HepG2 (cell line): ENCODE results near the gene USB1.

ENCODE experiments used
- ATF7-NPFF ChIP-seq: sonication (generic); formaldehyde crosslinking; IDR thresholded peaks from 2 replicates; pipeline ENCODE4 v1.8.1; 2023; ENCODE audit warnings: mild to moderate bottlenecking, low read depth, missing genetic modification reagents, moderate library complexity
- FOXK1 ChIP-seq: sonication (generic); formaldehyde crosslinking; IDR thresholded peaks from 2 replicates; pipeline ENCODE4 v1.4.0; 2020; ENCODE audit warnings: low read depth, missing genetic modification reagents, borderline replicate concordance
- GTF2F1 ChIP-seq: fragments of 150-350 bp; IDR thresholded peaks from 2 replicates; pipeline ENCODE4 v1.6.1; 2014; ENCODE audit warnings: low read length
- HOXA7 ChIP-seq: sonication (generic); formaldehyde crosslinking; IDR thresholded peaks from 2 replicates; pipeline ENCODE4 v1.8.1; 2022; ENCODE audit warnings: mild to moderate bottlenecking, missing genetic modification reagents, moderate library complexity
- NR3C1 ChIP-seq: sonication (generic); formaldehyde crosslinking; IDR thresholded peaks from 2 replicates; pipeline ENCODE4 v1.4.0; 2020; ENCODE audit warnings: missing genetic modification reagents
- NRL ChIP-seq: sonication (generic); formaldehyde crosslinking; IDR thresholded peaks from 2 replicates; pipeline ENCODE4 v1.5.0; 2020; ENCODE audit warnings: missing genetic modification reagents, mild to moderate bottlenecking, moderate library complexity, borderline replicate concordance
- PCBP1 ChIP-seq: fragments of 200-400 bp; formaldehyde crosslinking; IDR thresholded peaks from 2 replicates; pipeline ENCODE4 v1.6.1; 2017; ENCODE audit warnings: mild to moderate bottlenecking, low read depth, low read length, borderline replicate concordance
- PCBP2 ChIP-seq: fragments of 200-400 bp; formaldehyde crosslinking; optimal IDR thresholded peaks from 2 replicates; pipeline ENCODE3; 2018; ENCODE audit warnings: low read length, low read depth; ENCODE audit not compliant: poor library complexity, severe bottlenecking
- POLR2A ChIP-seq, 2 experiments: IDR thresholded peaks; 2 replicates each; pipeline ENCODE4 v1.6.1; 2011; ENCODE audit warnings: low read depth in 2 of 2, low read length in 2 of 2, mild to moderate bottlenecking in 1 of 2, moderate library complexity in 1 of 2; ENCODE audit not compliant: insufficient read depth in 1 of 2
- ZNF441 ChIP-seq: sonication (generic); formaldehyde crosslinking; IDR thresholded peaks from 2 replicates; pipeline ENCODE4 v1.7.0; 2021; ENCODE audit warnings: missing genetic modification reagents, borderline replicate concordance
- TF ChIP-seq, protein P1 (sequence below): sonication (generic); formaldehyde crosslinking; IDR thresholded peaks from 2 replicates; pipeline ENCODE4 v1.5.0; 2020; ENCODE audit warnings: mild to moderate bottlenecking, low read depth, missing genetic modification reagents, borderline replicate concordance

DNA sequence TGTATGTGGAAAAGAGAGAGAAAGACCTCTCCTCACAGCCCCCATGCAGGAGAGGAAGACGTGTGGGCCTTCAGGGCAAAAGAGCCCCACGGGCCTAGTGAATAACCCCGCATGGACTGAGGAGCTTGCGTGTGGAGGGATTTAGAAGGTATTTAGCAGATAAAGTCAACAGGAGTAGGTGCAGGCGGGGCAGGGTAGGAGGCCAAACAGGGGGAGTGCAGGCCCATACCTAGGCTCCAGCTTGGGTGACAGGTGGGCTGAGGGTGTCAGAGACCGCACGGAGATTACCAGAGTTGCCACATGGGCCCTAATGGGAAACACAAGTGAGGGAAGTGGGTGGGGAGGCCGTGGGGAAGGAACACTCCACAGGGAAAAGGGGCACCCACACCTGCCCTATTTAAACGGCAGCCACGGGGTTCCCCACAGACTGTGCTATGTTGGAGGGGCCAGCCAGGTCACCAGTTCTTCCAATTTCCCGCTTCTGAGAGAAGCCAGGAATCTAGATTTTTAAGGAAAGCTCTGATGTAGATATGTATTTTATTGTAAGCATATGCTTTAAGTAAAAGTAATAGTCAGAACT lies 22.1 kb upstream of the USB1 start:
- TF ChIP-seq PCBP2 (no peak), NRL (CRISPR knock-in tag) (no peak), HOXA7 (CRISPR knock-in tag) (no peak), NR3C1 (CRISPR knock-in tag) (no peak), ATF7-NPFF (no peak), GTF2F1 (no peak), POLR2A (IDR thresholded peaks at IDR 0.05; ENCODE audit: insufficient read depth in 1 of 2, low read depth in 2 of 2, low read length in 2 of 2) (no peak), FOXK1 (CRISPR knock-in tag) (no peak), PCBP1 (no peak), ZNF441 (CRISPR knock-in tag) (no peak)
- TF ChIP-seq, protein P1, sequence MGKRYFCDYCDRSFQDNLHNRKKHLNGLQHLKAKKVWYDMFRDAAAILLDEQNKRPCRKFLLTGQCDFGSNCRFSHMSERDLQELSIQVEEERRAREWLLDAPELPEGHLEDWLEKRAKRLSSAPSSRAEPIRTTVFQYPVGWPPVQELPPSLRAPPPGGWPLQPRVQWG (CRISPR knock-in tag): no peak
